SJSA1 (cell line): Measurements from ENCODE around the gene EMID1. TPM values are rescaled to one million over a fixed set of nuclear protein-coding genes. Genes with fewer than 3 reads are reported as not detected.

Experiments used
- DNase-seq, 2 experiments: peaks; one replicate each; pipeline ENCODE4 v3.0.0-alpha.2; 2015 to 2020; ENCODE audit warnings: low spot score in 2 of 2, low read depth in 1 of 2
- H3K27ac ChIP-seq: fragments of 250-450 bp; sonication (Bioruptor Pico); 2 replicates; pipeline ENCODE4 v1.5.1; 2020; ENCODE audit warnings: mild to moderate bottlenecking, moderate library complexity
- H3K27me3 ChIP-seq: fragments of 250-450 bp; sonication (Bioruptor Pico); replicated peaks from 2 replicates; pipeline ENCODE4 v1.5.1; 2020; ENCODE audit warnings: mild to moderate bottlenecking, moderate library complexity
- H3K36me3 ChIP-seq: fragments of 250-450 bp; sonication (Bioruptor Pico); 2 replicates; pipeline ENCODE4 v1.5.1; 2020; ENCODE audit warnings: mild to moderate bottlenecking
- H3K4me1 ChIP-seq: fragments of 250-450 bp; sonication (Bioruptor Pico); replicated peaks from 2 replicates; pipeline ENCODE4 v1.6.1; 2021; ENCODE audit warnings: mild to moderate bottlenecking
- H3K4me3 ChIP-seq: fragments of 250-450 bp; sonication (Bioruptor Pico); 2 replicates; pipeline ENCODE4 v1.5.1; 2020; ENCODE audit warnings: mild to moderate bottlenecking
- H3K9me3 ChIP-seq: fragments of 250-450 bp; sonication (Bioruptor Pico); replicated peaks from 2 replicates; pipeline ENCODE4 v1.5.1; 2020; ENCODE audit warnings: mild to moderate bottlenecking
- total RNA-seq: library from RNA; depleted of rRNA; stranded (reverse); fragments of >200 nt; shearing (Covaris generic); gene quantifications from 2 replicates; pipeline ENCODE4 v1.2.3, GENCODE V29; 2014

The EMID1 gene
- total RNA-seq, 1 experiment from 2014 or later = 45.6 TPM

- H3K27me3 ChIP-seq = no peaks in the 10 kb centered on the region
- peak overlapping the region; percentile 94 for H3K4me3 ChIP-seq
- H3K9me3 ChIP-seq = no peaks in the 10 kb centered on the region
- H3K36me3 ChIP-seq = peaks cover 95% of the 10 kb centered on the region
- H3K27ac ChIP-seq = no peak overlapping the region
- H3K4me1 ChIP-seq = peaks cover 37% of the 10 kb centered on the region
- DNase-seq = peak in 1 of 2 experiments; percentile 36
These were observed 65.0 kb downstream of the EMID1 start for GRCh38 chr22:29270475-29271271.

DNA sequence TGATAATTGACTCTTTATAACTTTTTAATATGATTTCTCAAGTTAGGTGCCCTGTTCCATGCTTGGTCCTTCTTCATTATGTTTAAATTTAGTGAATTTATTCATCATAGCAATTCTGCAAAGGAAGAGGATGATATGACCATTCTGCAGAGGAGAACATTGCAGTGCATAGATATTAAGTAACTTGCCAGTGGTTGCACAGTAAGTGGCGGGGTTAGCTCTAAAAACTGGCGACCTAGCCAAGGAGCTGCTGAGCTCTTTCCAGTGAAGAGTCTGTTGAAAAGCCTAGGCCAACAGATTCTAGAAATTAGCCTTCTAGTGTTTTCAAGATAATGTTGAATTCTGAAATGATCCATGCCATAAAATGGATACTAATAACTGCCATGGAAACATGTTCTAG lies 66.9 kb downstream of the EMID1 start:
- Histone ChIP-seq H3K27ac (no peak overlapping the region), H3K4me1 (peaks cover 25% of the 10 kb centered on the region), H3K4me3 (no peak overlapping the region), H3K27me3 (no peaks in the 10 kb centered on the region), H3K9me3 (no peaks in the 10 kb centered on the region), H3K36me3 (peaks cover 98% of the 10 kb centered on the region)
- DNase-seq = no peak

DNA sequence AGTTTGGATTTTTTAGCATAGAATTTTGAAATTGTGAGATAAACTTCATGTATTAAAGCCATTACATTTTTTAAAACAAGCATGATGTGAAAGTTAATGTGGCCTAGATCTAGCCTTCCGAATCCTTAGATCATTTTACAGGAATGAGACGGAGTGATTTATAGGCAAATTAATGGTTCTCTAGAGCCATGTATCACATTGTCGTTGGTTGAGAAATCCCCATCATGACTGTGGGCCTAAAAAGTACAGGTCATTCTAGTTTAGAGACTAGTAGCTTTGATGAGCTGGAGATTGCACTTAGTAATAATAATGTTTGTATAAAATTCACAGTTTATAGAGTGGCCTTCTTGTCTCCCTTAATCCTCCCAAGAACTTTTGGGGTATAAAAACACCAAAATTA lies 69.5 kb downstream of the EMID1 start:
- H3K9me3 ChIP-seq = no peaks in the 10 kb centered on the region
- H3K4me1 ChIP-seq = peaks cover 17% of the 10 kb centered on the region
- no peak overlapping the region for H3K27ac ChIP-seq
- no peak for DNase-seq
- H3K4me3 ChIP-seq = no peak overlapping the region
- H3K27me3 ChIP-seq = no peaks in the 10 kb centered on the region
- H3K36me3 ChIP-seq = peaks cover 100% of the 10 kb centered on the region

DNA sequence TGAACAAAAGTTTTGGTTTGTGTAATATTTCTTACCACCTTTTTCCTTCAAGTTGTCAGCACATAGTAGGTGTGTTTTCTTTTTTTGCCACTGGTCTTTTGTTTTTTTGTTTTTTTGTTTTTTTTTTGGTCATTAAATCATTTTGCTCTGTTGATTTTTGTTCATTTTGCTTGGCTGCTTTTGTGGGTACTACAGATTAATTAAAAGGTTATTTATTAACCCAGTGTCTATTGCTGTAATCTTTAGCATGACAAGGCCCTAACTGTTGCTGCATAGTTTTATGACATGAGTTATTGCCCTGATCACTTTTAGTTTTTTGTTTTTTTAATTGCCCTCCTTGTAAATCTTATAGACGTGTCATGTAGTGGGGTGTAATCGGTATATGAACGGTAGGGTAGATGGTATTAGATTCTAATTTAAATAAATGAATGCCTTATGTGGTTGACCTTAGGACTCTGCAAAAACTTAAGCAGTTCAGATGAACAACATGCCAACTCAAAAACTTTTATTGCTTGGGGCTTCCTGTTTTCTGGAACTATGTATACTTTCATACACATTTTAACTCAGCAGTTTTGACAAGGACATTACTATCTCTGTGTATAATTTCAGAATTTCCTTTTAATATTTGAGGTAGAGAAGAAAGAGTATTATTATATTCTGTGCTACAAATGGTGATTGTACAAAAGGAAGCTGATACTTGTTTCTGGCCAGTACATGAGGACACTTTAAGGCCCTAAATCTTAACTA lies 70.3 kb downstream of the EMID1 start:
- Histone ChIP-seq H3K9me3 (no peaks in the 10 kb centered on the region), H3K4me3 (no peak overlapping the region), H3K4me1 (peaks cover 10% of the 10 kb centered on the region), H3K27me3 (no peaks in the 10 kb centered on the region), H3K36me3 (peaks cover 97% of the 10 kb centered on the region), H3K27ac (no peak overlapping the region)
- DNase-seq = no peak

GRCh38 chr22:29277927-29278326 lies 72.2 kb downstream of the EMID1 start:
- no peak overlapping the region for H3K27ac ChIP-seq
- peaks cover 16% of the 10 kb centered on the region for H3K4me1 ChIP-seq
- H3K36me3 ChIP-seq = peaks cover 97% of the 10 kb centered on the region
- H3K9me3 ChIP-seq = no peaks in the 10 kb centered on the region
- no peaks in the 10 kb centered on the region for H3K27me3 ChIP-seq
- no peak for DNase-seq
- H3K4me3 ChIP-seq = no peak overlapping the region

DNA sequence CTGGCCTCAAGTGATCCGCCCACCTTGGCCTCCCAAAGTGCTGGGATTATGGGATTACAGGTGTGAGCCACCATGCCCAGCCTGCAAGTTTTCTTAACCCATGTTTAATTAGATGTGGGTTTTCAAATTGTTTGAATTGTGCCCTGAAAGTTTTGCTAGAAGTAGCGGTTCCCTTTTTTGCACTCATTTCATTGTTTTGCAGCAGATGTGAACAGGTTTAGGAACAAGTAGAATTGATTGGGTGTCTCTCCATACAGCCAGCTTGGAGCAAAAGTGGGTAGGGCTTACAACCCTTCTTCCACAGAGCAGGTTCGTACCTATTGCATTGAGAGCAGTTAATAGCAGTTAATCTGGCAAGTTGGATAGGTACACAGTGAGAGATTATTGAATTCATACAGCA lies 78.5 kb downstream of the EMID1 start:
- H3K36me3 ChIP-seq = peaks cover 95% of the 10 kb centered on the region
- DNase-seq = no peak
- no peaks in the 10 kb centered on the region for H3K27me3 ChIP-seq
- no peak overlapping the region for H3K27ac ChIP-seq
- no peaks in the 10 kb centered on the region for H3K9me3 ChIP-seq
- peaks cover 16% of the 10 kb centered on the region for H3K4me1 ChIP-seq
- H3K4me3 ChIP-seq = no peak overlapping the region

- H3K27ac ChIP-seq = no peak overlapping the region
- H3K4me3 ChIP-seq = no peak overlapping the region
- no peaks in the 10 kb centered on the region for H3K27me3 ChIP-seq
- DNase-seq = no peak
- H3K36me3 ChIP-seq = peaks cover 98% of the 10 kb centered on the region
- H3K9me3 ChIP-seq = no peaks in the 10 kb centered on the region
- no peaks in the 10 kb centered on the region for H3K4me1 ChIP-seq
These were observed 83.1 kb downstream of the EMID1 start for GRCh38 chr22:29288837-29289236.

DNA sequence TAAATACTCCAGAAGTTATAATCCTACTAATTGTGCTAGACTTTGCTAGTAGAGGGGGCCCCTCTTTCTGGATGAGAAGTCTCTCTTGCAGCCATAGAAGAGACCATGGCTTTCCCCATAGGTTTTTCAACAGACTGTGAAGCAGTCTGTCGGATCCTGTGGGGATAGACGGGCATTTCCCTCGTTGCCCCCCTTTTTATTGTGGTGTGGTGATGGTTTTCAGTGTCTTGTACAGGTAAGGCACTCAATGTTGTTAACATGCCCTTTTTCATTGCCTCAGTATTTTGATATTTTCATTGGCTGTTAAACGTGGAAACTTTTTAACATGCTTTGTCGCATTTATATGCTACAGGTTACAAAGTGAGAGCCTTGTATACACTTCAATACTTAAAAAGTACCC lies 84.4 kb downstream of the EMID1 start:
- no peak overlapping the region for H3K27ac ChIP-seq
- H3K9me3 ChIP-seq = no peaks in the 10 kb centered on the region
- no peaks in the 10 kb centered on the region for H3K4me1 ChIP-seq
- DNase-seq = no peak
- H3K4me3 ChIP-seq = no peak overlapping the region
- H3K36me3 ChIP-seq = peaks cover 99% of the 10 kb centered on the region
- H3K27me3 ChIP-seq = no peaks in the 10 kb centered on the region

DNA sequence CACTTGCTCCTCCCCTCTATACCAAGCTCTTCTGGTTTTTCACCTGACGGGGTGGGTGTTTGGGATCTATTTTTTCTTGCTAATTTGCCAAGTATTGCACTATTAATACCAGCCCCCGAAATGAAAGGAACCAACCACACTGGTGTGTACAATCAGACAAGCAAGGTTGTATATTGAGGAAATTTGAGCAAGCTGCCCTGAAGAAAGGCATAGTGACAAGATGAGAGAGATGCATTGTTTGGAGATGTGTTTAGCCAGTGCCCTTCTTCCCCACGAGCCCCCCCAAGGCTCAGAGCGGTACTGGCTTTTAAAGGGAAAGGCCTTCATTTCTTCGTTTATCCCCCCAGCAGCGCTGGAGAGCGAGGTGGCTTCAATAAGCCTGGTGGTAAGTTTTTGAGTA lies 85.5 kb downstream of the EMID1 start:
- no peak for DNase-seq
- peaks cover 100% of the 10 kb centered on the region for H3K36me3 ChIP-seq
- H3K9me3 ChIP-seq = no peaks in the 10 kb centered on the region
- H3K4me1 ChIP-seq = no peaks in the 10 kb centered on the region
- H3K4me3 ChIP-seq = no peak overlapping the region
- no peaks in the 10 kb centered on the region for H3K27me3 ChIP-seq
- H3K27ac ChIP-seq = no peak overlapping the region

DNA sequence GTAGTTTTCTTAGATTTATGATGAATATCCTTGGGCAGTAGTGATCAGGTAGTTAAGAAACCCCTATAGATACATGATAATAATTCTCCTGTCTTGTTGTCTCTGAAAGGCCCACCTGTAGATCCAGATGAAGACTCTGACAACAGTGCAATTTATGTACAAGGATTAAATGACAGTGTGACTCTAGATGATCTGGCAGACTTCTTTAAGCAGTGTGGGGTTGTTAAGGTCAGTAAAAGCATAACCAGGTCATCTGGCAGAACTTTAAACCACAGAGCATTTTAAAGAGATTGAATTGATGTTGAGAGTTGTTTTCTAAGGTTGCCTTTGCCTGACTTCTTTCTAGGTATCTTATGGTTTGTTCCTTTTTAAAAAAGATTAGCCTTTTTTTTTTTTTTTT lies 86.7 kb downstream of the EMID1 start:
- DNase-seq = no peak
- Histone ChIP-seq H3K9me3 (no peaks in the 10 kb centered on the region), H3K27me3 (no peaks in the 10 kb centered on the region), H3K4me3 (no peak overlapping the region), H3K27ac (no peak overlapping the region), H3K36me3 (peaks cover 100% of the 10 kb centered on the region), H3K4me1 (no peaks in the 10 kb centered on the region)

DNA sequence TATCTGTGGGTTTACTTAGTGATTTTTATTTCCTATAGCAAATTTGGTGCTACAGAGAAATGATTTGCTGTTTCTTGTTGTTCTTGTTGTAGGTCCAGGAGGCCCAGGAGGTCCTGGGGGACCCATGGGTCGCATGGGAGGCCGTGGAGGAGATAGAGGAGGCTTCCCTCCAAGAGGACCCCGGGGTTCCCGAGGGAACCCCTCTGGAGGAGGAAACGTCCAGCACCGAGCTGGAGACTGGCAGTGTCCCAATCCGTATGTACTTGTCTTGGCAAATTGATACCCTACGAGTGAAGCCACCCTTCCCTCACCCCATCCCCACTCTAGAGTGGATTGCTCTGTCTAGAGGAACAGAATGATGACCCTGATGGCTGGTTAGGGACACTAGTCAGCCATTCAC lies 92.9 kb downstream of the EMID1 start:
- Histone ChIP-seq H3K4me1 (no peaks in the 10 kb centered on the region), H3K27ac (no peak overlapping the region), H3K36me3 (peaks cover 81% of the 10 kb centered on the region), H3K27me3 (no peaks in the 10 kb centered on the region), H3K9me3 (no peaks in the 10 kb centered on the region), H3K4me3 (no peak overlapping the region)
- DNase-seq = no peak

GRCh38 chr22:29299136-29299900 lies 93.6 kb downstream of the EMID1 start:
- Histone ChIP-seq H3K36me3 (peaks cover 75% of the 10 kb centered on the region), H3K4me1 (no peaks in the 10 kb centered on the region)

DNA sequence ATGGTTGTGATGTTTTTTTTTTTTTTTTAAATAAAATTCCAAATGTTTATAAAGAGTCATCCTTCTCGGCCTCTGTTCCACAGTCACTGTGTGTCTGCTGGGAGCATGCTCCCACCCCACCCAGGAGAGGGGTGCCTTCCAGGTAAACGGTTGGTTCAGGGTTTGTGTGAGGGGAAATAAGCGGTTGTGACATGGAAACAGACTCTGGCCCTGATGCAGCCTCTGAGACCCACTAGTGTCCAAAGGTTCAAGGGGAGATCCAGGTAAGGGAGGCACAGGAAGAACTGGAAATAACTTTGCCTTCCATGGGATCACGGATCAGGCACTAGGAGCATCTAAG lies 94.7 kb downstream of the EMID1 start:
- Histone ChIP-seq H3K4me3 (no peak overlapping the region), H3K36me3 (peaks cover 64% of the 10 kb centered on the region), H3K9me3 (no peaks in the 10 kb centered on the region), H3K27ac (no peak overlapping the region), H3K27me3 (no peaks in the 10 kb centered on the region), H3K4me1 (no peaks in the 10 kb centered on the region)
- no peak for DNase-seq

More at GRCh38 chr22:29299136-29299900, 93.6 kb downstream of the EMID1 start:
- no peaks in the 10 kb centered on the region for H3K9me3 ChIP-seq
- no peak overlapping the region for H3K4me3 ChIP-seq
- H3K27ac ChIP-seq = no peak overlapping the region
- no peaks in the 10 kb centered on the region for H3K27me3 ChIP-seq
- no peak for DNase-seq
